ENCODE results near the gene MXI1.

MXI1 gene

DNA sequence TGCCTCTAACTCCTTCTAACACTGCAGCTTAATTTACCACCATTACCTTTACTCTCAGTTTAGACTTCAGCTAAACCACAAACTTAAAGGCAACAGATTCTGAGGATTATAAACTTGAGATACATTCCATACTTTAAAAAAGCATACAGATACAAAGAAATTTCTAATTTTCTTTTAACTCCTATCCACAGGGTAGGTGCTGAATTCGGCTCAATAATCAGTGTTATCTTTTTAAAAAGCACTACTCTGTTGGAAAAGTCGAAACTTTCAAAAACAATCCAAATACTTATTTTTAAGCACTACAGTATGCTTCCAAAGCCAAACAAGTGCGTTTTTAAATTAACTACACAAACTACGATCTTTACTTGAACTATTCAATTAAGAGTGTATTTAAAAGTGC is 96.3 kb downstream of the MXI1 start:
- peak overlapping the region; percentile 88 to 93 for H3K9ac ChIP-seq (ENCODE audit: low read length in 2 of 2)
- H3K4me3 ChIP-seq (ENCODE audit: low read length in 2 of 2), result peak overlapping the region; percentile 89 to 91
- no peaks in the 10 kb centered on the region for H3K27me3 ChIP-seq (ENCODE audit: control insufficient read depth in 1 of 2, insufficient read depth in 2 of 2, low read length in 2 of 2)
- H3K36me3 ChIP-seq (ENCODE audit: control insufficient read depth in 2 of 2, insufficient read depth in 2 of 2, low read length in 2 of 2), result peaks cover 17 to 32% of the 10 kb centered on the region in 2 donors
- H3K9me3 ChIP-seq (ENCODE audit: control insufficient read depth in 2 of 2, low read length in 2 of 2), result no peaks in the 10 kb centered on the region
- H3K4me1 ChIP-seq (ENCODE audit: control insufficient read depth, insufficient read depth, low read length), result peaks cover 11% of the 10 kb centered on the region
- no peak overlapping the region for H3K27ac ChIP-seq (ENCODE audit: low read length)

DNA sequence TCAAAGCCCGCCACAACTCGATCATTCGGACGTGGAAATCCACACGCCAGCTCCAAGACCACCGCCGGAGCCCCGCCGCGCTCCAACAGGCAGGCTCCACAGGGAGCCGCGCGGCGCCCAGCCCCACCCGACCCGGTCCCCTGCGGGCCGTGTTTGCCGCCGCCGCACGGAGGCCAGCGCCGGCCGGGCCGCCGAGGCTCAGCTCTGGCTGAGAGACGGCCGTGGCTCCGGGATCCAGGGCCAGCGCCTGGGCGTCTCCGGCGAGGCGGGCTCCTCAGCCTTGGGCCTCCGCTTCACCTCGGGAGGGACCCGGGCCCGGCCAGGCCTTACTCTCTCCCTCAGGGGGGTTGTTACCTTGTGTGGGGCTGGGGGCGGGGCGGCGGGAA is 97.0 kb downstream of the MXI1 start:
- Histone ChIP-seq H3K4me3 (ENCODE audit: low read length in 2 of 2) (peak overlapping the region; percentile 89 to 91), H3K27me3 (ENCODE audit: control insufficient read depth in 1 of 2, insufficient read depth in 2 of 2, low read length in 2 of 2) (no peaks in the 10 kb centered on the region), H3K36me3 (ENCODE audit: control insufficient read depth in 2 of 2, insufficient read depth in 2 of 2, low read length in 2 of 2) (peaks cover 13 to 25% of the 10 kb centered on the region in 2 donors), H3K4me1 (ENCODE audit: control insufficient read depth, insufficient read depth, low read length) (peaks cover 11% of the 10 kb centered on the region), H3K9ac (ENCODE audit: low read length in 2 of 2) (peak overlapping the region; percentile 88 to 93), H3K27ac (ENCODE audit: low read length) (peak overlapping the region; percentile 84), H3K9me3 (ENCODE audit: control insufficient read depth in 2 of 2, low read length in 2 of 2) (no peaks in the 10 kb centered on the region)

DNA sequence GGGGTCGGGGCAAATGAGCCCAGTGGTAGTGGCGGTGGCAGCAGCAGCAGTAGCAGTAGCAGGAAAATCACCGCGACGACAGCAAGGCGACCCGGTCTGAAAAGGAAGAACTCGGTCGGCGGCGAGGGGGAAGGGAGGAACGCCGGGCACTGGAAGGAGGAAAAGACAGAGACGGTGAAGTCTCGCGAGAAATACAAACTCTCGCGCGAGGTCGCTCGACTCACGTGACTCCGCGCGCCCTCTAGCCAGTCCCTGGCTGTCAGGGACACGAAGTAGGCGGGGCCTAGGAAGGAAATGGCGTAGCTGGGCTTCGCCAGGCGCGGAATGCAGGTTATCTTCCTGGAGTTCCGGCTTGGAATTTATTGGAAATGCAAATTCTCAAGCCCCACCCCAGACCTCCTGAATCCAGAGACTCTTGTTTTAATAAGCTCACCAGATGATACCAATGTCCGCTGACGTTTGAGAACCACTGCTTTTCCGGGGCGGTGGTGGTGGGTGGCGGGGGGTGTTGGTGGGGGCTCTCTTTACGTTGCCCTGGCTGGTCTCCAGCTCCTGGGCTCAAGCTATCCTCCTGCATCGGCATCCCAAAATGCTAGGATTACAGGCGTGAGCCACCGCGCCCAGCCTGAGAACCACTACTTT is 97.5 kb downstream of the MXI1 start, which contains the start of gene SMNDC1:
Gene SMNDC1, minus strand, starts transcription at position 141 of the 642 bp plus-strand sequence. CDS start 1,333 bp downstream, outside the sequence.
- Histone ChIP-seq H3K9ac (ENCODE audit: low read length in 2 of 2) (peak within 1 kb of the TSS; percentile 88 to 93), H3K4me3 (ENCODE audit: low read length in 2 of 2) (peak within 1 kb of the TSS; percentile 89 to 91), H3K36me3 (ENCODE audit: control insufficient read depth in 2 of 2, insufficient read depth in 2 of 2, low read length in 2 of 2) (peaks cover 11 to 22% of the 10 kb centered on the region in 2 donors), H3K27ac (ENCODE audit: low read length) (peak within 1 kb of the TSS; percentile 84), H3K9me3 (ENCODE audit: control insufficient read depth in 2 of 2, low read length in 2 of 2) (no peaks in the 10 kb centered on the region), H3K4me1 (ENCODE audit: control insufficient read depth, insufficient read depth, low read length) (peaks cover 11% of the 10 kb centered on the region), H3K27me3 (ENCODE audit: control insufficient read depth in 1 of 2, insufficient read depth in 2 of 2, low read length in 2 of 2) (no peaks in the 10 kb centered on the region)

DNA sequence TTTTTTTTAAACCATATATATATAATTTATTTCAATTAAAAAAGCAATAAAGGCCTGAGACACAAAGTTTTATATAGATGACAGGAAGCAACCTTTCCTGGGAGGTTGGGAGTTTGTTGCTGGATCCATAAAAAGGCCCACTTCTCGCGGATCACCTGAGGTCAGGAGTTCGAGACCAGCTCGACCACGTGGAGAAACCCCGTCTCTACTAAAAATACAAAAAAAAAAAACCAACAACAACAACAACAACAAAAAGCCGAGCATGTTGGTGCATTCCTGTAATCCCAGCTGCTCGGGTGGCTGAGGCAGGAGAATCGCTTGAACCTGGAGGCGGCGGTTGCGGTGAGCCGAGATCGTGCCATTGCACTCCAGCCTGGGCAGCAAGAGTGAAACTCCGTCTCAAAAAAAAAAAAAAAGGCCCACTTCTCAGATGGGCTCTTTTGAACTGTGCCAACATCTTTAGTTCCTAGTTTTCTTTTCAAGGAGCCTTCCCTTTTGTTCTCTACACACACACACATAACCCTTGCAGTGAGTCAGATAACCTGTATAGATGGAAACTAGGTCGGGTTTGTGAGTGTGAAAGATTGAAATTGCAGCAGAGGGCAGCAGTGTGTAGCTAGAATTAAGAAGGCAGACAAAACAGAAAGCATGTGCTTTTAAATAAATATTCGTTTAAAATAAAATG is 98.5 kb downstream of the MXI1 start:
- Histone ChIP-seq H3K4me3 (ENCODE audit: low read length in 2 of 2) (no peak overlapping the region), H3K27ac (ENCODE audit: low read length) (no peak overlapping the region), H3K36me3 (ENCODE audit: control insufficient read depth in 2 of 2, insufficient read depth in 2 of 2, low read length in 2 of 2) (peaks cover 11 to 14% of the 10 kb centered on the region in 2 donors), H3K9me3 (ENCODE audit: control insufficient read depth in 2 of 2, low read length in 2 of 2) (no peaks in the 10 kb centered on the region), H3K4me1 (ENCODE audit: control insufficient read depth, insufficient read depth, low read length) (peaks cover 6% of the 10 kb centered on the region), H3K27me3 (ENCODE audit: control insufficient read depth in 1 of 2, insufficient read depth in 2 of 2, low read length in 2 of 2) (no peaks in the 10 kb centered on the region), H3K9ac (ENCODE audit: low read length in 2 of 2) (peak overlapping the region in 1 of 2 donors; percentile 93)

DNA sequence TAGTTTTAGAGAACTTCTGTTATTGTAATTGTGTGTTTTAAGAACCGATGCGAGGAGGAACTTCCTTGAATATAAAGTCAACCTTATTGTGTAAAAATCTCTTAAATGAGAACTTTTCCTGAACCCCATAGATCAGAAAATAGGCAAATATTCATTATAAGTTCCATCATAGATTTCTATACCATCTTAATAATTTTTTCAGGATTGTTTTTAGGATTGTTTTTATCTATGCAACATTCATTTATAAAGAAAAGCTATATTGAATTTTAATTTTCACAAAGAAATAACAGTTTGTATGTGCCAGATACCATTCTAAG is 99.0 kb downstream of the MXI1 start:
- H3K4me1 ChIP-seq (ENCODE audit: control insufficient read depth, insufficient read depth, low read length), result peaks cover 6% of the 10 kb centered on the region
- H3K27me3 ChIP-seq (ENCODE audit: control insufficient read depth in 1 of 2, insufficient read depth in 2 of 2, low read length in 2 of 2), result no peaks in the 10 kb centered on the region
- H3K27ac ChIP-seq (ENCODE audit: low read length), result no peak overlapping the region
- H3K4me3 ChIP-seq (ENCODE audit: low read length in 2 of 2), result no peak overlapping the region
- no peak overlapping the region for H3K9ac ChIP-seq (ENCODE audit: low read length in 2 of 2)
- H3K36me3 ChIP-seq (ENCODE audit: control insufficient read depth in 2 of 2, insufficient read depth in 2 of 2, low read length in 2 of 2), result peaks cover 6 to 10% of the 10 kb centered on the region in 2 donors
- H3K9me3 ChIP-seq (ENCODE audit: control insufficient read depth in 2 of 2, low read length in 2 of 2), result no peaks in the 10 kb centered on the region

DNA sequence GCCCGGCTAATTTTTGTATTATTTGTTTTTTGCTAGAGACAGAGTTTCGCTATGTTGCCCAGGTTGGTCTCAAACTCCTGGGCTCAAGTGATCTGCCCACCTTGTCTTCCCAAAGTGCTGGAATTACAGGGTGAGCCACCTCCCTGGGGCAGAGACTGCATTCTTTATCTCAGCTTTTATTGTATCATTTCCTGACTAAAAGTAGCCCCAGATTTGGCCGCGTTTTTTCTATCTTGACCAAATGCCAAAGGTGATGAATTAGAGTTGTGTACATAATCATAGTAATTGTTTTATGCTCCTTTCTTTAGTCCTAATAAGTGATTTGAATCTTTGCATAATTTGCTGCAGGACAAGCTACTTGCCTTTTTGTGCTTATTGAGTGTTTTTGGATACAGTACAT is 100.4 kb downstream of the MXI1 start:
- no peak overlapping the region for H3K4me3 ChIP-seq (ENCODE audit: low read length in 2 of 2)
- H3K9me3 ChIP-seq (ENCODE audit: control insufficient read depth in 2 of 2, low read length in 2 of 2), result no peaks in the 10 kb centered on the region
- no peaks in the 10 kb centered on the region for H3K27me3 ChIP-seq (ENCODE audit: control insufficient read depth in 1 of 2, insufficient read depth in 2 of 2, low read length in 2 of 2)
- H3K27ac ChIP-seq (ENCODE audit: low read length), result no peak overlapping the region
- H3K4me1 ChIP-seq (ENCODE audit: control insufficient read depth, insufficient read depth, low read length), result peaks cover 10% of the 10 kb centered on the region
- H3K9ac ChIP-seq (ENCODE audit: low read length in 2 of 2), result no peak overlapping the region
- H3K36me3 ChIP-seq (ENCODE audit: control insufficient read depth in 2 of 2, insufficient read depth in 2 of 2, low read length in 2 of 2), result no peaks in the 10 kb centered on the region

DNA sequence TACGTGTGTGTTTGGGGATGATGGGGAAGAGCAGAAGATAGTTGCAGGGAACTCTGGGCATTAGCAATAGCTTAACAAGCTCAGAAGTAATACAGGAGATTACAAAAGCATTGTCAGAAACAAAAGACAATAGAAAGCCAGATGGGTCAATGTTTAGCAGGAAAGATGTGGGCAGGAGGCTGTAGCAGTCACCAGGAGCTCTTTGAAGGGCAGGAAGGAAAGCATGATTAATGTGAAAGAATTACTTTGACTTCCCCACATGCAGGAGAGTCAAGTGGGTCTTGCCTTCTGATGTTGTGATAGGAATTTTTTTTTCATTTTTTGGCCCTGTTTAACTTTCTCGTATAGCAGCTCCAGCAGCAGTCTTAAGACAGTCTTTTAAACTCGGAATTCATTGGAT is 103.3 kb downstream of the MXI1 start:
- H3K36me3 ChIP-seq (ENCODE audit: control insufficient read depth in 2 of 2, insufficient read depth in 2 of 2, low read length in 2 of 2), result no peaks in the 10 kb centered on the region
- H3K4me3 ChIP-seq (ENCODE audit: low read length in 2 of 2), result no peak overlapping the region
- H3K27ac ChIP-seq (ENCODE audit: low read length), result no peak overlapping the region
- H3K9me3 ChIP-seq (ENCODE audit: control insufficient read depth in 2 of 2, low read length in 2 of 2), result no peaks in the 10 kb centered on the region
- no peak overlapping the region for H3K9ac ChIP-seq (ENCODE audit: low read length in 2 of 2)
- H3K27me3 ChIP-seq (ENCODE audit: control insufficient read depth in 1 of 2, insufficient read depth in 2 of 2, low read length in 2 of 2), result no peaks in the 10 kb centered on the region
- peaks cover 13% of the 10 kb centered on the region for H3K4me1 ChIP-seq (ENCODE audit: control insufficient read depth, insufficient read depth, low read length)

DNA sequence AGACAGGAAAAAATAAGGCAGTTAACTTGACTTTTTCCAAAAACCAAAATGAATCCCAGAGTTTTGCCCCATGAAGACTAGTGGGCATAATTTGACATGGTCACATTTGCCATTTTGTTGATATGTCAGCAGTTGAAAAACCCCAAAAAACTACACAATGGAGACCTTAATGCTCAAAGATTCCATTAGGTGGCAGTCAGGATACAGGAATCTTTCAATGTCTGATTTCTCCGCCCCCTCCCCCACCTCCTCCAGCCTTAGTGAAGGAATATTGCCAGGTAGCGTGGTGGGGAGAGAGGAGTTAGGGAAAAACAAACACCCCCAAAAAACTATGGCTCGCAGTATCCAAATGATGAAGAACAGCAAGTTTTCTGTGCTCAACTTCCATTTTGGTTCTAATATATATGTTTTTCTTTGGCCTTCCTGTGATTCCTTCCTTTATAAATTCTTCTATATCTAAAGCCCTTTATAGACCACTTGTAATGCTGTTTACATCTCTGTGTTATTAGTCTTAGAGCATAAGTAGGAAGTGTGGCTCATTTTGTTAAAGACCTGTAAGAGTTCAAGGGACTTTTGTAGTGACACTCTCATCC is 104.0 kb downstream of the MXI1 start:
- no peaks in the 10 kb centered on the region for H3K9me3 ChIP-seq (ENCODE audit: control insufficient read depth in 2 of 2, low read length in 2 of 2)
- no peak overlapping the region for H3K9ac ChIP-seq (ENCODE audit: low read length in 2 of 2)
- no peaks in the 10 kb centered on the region for H3K27me3 ChIP-seq (ENCODE audit: control insufficient read depth in 1 of 2, insufficient read depth in 2 of 2, low read length in 2 of 2)
- H3K4me3 ChIP-seq (ENCODE audit: low read length in 2 of 2), result no peak overlapping the region
- H3K4me1 ChIP-seq (ENCODE audit: control insufficient read depth, insufficient read depth, low read length), result peaks cover 13% of the 10 kb centered on the region
- no peak overlapping the region for H3K27ac ChIP-seq (ENCODE audit: low read length)
- no peaks in the 10 kb centered on the region for H3K36me3 ChIP-seq (ENCODE audit: control insufficient read depth in 2 of 2, insufficient read depth in 2 of 2, low read length in 2 of 2)

DNA sequence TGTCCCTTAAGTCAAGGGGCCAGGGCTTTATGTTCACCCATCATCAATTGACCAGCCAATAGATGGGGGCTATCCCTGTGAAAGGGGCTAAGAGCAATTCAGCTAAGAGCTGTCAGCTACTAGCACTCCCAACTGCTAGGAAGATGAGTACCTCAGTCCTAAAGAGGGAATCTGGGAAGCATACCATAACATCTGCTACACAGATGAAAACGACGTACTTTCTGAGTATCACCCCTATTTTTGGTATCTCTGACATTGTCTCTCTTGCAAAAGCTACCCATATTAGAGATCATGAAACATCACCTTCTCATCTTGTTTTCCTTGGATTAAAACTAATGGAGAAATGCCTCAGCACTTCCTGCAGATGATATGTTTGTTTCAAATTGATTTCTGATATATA is 104.8 kb downstream of the MXI1 start:
- Histone ChIP-seq H3K4me1 (ENCODE audit: control insufficient read depth, insufficient read depth, low read length) (peaks cover 13% of the 10 kb centered on the region), H3K4me3 (ENCODE audit: low read length in 2 of 2) (no peak overlapping the region), H3K9me3 (ENCODE audit: control insufficient read depth in 2 of 2, low read length in 2 of 2) (no peaks in the 10 kb centered on the region), H3K27me3 (ENCODE audit: control insufficient read depth in 1 of 2, insufficient read depth in 2 of 2, low read length in 2 of 2) (no peaks in the 10 kb centered on the region), H3K27ac (ENCODE audit: low read length) (no peak overlapping the region), H3K9ac (ENCODE audit: low read length in 2 of 2) (no peak overlapping the region), H3K36me3 (ENCODE audit: control insufficient read depth in 2 of 2, insufficient read depth in 2 of 2, low read length in 2 of 2) (no peaks in the 10 kb centered on the region)

DNA sequence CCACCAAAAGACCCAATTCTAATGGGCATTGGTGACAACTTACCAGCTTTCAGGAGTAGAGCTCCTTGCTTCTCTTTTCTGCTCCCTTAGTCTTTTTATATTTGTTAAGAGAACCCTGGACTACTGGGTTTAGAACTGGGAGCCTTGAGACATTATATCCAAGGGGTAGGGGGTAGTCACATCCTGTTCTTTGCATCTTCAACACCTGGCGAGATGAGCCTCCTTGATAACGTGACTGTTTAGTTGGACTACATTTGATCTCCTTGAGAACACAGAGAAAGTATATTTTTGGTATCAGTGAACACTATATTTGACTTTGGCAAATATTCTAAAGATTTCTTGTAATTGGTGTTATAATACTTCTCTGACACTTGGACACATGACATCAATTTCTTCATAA is 106.3 kb downstream of the MXI1 start:
- no peaks in the 10 kb centered on the region for H3K9me3 ChIP-seq (ENCODE audit: control insufficient read depth in 2 of 2, low read length in 2 of 2)
- no peak overlapping the region for H3K4me3 ChIP-seq (ENCODE audit: low read length in 2 of 2)
- H3K9ac ChIP-seq (ENCODE audit: low read length in 2 of 2), result no peak overlapping the region
- H3K27me3 ChIP-seq (ENCODE audit: control insufficient read depth in 1 of 2, insufficient read depth in 2 of 2, low read length in 2 of 2), result no peaks in the 10 kb centered on the region
- no peak overlapping the region for H3K27ac ChIP-seq (ENCODE audit: low read length)
- peaks cover 13% of the 10 kb centered on the region for H3K4me1 ChIP-seq (ENCODE audit: control insufficient read depth, insufficient read depth, low read length)
- no peaks in the 10 kb centered on the region for H3K36me3 ChIP-seq (ENCODE audit: control insufficient read depth in 2 of 2, insufficient read depth in 2 of 2, low read length in 2 of 2)
